Measurements from ENCODE around the gene SEC14L6.

DNA sequence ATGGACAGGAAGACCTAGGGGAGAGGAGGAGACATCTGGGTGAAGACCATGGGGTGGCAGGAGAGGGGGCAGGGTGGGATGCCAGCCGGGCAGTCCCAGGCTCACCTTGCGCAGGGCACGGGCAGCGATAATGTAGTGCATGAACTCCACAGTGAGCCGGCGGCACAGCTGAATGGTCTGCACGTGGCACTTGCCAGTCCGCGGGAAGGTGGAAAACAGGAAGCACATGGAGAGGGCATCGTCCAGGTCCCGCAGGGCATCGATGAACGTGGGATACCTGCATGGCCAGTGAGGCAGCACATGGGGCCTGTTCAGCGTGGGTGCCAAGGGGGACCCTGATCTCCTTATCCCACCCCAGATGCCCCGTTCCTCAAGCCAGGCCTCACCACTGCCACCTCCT lies 37.9 kb upstream of the SEC14L6 start:
- TF ChIP-seq, protein P1, sequence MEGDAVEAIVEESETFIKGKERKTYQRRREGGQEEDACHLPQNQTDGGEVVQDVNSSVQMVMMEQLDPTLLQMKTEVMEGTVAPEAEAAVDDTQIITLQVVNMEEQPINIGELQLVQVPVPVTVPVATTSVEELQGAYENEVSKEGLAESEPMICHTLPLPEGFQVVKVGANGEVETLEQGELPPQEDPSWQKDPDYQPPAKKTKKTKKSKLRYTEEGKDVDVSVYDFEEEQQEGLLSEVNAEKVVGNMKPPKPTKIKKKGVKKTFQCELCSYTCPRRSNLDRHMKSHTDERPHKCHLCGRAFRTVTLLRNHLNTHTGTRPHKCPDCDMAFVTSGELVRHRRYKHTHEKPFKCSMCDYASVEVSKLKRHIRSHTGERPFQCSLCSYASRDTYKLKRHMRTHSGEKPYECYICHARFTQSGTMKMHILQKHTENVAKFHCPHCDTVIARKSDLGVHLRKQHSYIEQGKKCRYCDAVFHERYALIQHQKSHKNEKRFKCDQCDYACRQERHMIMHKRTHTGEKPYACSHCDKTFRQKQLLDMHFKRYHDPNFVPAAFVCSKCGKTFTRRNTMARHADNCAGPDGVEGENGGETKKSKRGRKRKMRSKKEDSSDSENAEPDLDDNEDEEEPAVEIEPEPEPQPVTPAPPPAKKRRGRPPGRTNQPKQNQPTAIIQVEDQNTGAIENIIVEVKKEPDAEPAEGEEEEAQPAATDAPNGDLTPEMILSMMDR (IDR thresholded peaks at IDR 0.05 in 4 of 5, conservative IDR thresholded peaks at IDR 0.05 in 1 of 5), result no peak
- TF ChIP-seq POLR2A (IDR thresholded peaks at IDR 0.05), result no peak
